Measurements from ENCODE around the gene EME1. TPM values are rescaled to one million over a fixed set of nuclear protein-coding genes. Genes with fewer than 3 reads are reported as not detected.
"Not testable (repeated sequence)": the region's sequence is repeated elsewhere in the genome, so short reads cannot be mapped to it uniquely, and the experiment has no call there.

Gene EME1
- total RNA-seq, 1 experiment from 2014 or later = 24.4 TPM

DNA sequence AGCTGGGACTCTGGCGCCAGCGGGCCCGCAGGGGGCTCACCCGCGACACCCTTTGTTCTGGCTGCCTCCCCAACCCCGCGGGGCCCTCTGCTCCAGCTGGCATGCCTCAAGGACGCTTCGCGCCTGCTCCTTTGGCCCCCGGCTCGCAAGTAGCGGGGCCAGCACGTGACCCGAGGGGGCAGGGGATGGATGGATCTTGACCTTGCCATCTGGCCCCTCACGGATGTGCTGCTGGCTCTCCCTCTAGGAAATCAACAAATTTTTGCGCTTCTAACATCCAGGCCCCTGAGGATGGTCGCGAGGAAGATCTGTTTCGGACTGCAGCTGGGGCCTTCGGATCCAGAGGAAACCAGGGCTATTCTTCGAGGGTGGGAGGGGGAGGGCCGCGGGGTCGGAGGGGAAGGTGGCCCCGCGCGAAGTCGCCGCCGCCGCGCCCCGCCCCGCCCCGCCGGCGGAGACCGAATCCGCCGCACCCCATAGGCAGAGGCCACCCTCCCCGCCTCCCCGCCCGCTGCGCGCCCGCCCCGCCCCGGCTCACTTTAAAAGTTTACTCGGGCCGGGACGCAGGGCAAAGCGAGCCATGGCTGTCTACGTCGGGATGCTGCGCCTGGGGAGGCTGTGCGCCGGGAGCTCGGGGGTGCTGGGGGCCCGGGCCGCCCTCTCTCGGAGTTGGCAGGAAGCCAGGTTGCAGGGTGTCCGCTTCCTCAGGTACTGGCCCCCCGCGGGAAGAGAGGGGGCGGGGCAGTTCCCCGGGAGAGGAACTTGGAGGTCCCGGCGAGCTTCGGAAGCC, 52.8 kb downstream of the EME1 start, which contains the start of gene ACSF2:
Gene ACSF2 (plus strand): TSS at position 537 of the 790 bp plus-strand sequence. CDS start 44 bp downstream, at position 581.
- DNase-seq (ENCODE audit: low read depth) = peak; percentile 18

DNA sequence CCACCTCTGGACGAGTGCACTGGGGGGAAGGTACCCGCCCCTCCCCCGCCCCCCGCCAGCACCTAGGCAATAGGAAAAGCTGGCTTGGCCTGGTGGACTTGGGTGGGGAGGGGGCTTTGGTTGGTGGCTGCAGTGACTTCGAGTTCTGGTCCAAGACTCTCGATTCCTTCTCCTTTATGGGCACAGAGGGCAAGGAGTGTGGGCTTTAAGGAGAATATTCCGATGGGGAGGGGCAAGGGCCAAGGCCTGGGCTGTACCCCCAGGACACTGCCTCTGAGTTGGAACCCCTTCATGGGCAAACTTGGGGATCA, 53.4 kb downstream of the EME1 start:
- peak; percentile 6 for DNase-seq (ENCODE audit: low read depth)

DNA sequence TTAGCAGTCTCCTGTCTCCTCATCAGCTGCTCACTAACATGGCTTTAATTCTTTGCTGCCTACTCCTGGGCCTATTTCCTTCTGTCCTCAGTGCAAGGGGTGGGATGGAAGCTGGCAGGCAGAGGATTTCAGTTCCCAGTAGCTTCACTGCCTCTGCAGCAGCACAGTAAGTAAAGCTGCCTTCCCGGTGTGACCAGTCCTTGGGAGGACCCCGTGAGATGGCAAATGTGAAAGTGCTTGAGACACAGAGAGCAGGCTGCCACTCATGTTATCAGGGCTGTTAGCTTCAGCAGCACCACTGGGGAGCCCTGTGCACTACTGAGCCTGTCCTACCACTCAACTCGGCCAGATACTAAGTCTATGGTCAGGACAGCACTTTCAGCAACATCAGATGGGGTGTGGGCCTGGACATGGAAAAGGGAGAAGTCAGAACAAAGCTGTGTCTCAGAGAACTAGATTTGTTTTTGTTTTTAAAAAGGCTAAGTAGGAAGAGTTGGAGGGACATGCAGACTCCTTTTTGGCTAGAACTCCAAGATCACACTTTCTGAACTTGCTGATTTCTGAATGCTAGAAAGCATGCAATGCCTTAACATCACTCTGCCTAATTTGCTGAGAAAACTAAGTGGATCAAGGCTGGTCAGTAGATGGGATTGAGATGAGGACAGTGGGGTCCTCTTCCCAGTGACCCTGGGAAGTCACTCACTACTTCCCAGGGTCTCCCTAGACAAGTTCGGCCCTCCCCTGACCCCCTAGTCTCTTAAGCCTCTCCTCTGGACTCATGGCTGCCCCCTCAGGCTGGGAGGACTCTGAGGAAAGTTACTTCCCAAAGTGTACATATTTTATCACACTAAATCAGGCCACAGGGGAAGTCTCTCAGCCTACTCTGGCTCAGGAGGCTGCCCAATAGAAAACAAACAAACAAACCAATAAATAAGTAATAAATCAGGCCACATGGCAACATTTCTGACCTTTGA, 54.1 kb downstream of the EME1 start:
- peak; percentile 59 for DNase-seq (ENCODE audit: low read depth)

DNA sequence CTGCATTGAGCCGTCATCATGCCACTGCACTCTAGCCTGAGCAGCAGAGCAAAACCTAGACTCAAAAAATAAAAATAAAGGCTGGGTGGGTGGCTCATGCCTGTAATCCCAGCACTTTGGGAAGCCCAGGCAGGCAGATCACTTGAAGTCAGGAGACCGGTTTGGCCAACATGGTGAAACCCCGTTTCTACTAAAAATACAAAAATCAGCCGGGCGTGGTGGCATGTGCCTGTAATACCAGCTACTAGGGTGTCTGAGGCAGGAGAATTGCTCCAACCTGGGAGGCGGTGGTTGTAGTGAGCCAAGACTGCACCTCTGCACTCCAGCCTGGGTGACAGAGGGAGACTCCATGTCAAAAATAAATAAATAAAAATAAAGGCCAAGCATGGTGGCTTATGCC, 55.1 kb downstream of the EME1 start:
- not testable (repeated sequence) for DNase-seq (ENCODE audit: low read depth)

DNA sequence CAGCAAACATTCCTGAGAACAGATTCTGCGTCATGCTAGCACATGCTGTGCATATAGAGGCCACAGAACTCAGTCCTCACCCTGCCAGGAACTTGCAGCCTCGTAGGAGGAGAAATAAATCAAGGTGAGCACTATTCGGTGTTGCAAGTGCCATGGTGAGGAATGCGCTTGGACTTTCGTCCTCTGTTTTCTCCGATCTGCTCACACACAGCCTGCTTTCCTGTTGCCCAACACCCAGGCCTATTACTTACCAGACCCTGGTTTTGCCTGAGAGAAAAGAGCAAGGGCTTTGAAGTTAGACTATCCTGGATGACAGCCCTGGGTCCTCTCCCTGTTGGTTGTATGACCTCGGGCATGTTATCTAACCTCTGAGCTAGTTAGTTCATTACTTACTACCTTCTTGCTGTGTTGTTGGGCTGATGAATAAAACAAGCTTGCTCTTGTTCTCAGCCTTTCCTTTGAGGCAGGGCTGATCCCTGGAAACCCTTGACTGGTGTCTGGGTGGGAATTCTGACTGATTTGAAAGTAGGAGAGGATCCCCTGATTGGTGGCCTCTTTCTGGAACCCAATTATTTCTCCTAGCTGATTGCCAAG, 55.9 kb downstream of the EME1 start:
- no peak for DNase-seq (ENCODE audit: low read depth)

DNA sequence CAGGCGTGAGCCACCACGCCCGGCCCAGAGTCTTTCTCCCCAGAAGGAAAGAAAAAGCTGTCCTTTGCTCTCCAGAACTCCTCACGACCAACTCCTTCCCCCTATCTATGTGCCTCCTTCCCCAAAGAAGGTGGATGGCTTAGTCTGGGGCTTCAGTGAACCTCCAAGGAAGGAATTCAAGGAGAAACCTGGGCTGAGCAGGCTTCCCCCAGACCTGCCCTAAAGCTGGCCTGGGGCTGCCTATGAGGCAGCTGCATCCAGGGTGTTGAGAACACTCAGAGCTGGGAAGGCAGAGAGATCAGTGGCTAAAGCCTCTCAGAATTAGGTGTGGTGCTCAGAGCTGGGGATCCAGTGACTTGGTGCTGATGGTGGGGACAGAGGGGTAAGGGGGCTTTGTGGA, 56.8 kb downstream of the EME1 start:
- DNase-seq (ENCODE audit: low read depth) = no peak

Small RNA genes lying within 50 kb of the gene (small RNA-seq; reads per million reads assigned to genes)
- gene RF00019 = not detected

Other genes starting within 250 kb of the EME1 start
- gene SAMD14, start 243.1 kb upstream of the EME1 start, total RNA-seq (2014; rRNA removed; shearing (Covaris generic)) = 0.50 TPM in 1 of 2 replicates, not detected in the other
- gene PPP1R9B, start 222.6 kb upstream of the EME1 start, total RNA-seq (2014; rRNA removed; shearing (Covaris generic)) = 38.7 and 46.4 TPM in 2 replicates
- not detected in 2 replicates for gene SGCA, start 207.2 kb upstream of the EME1 start, total RNA-seq (2014; rRNA removed; shearing (Covaris generic))
- gene COL1A1, start 171.6 kb upstream of the EME1 start, total RNA-seq (2014; rRNA removed; shearing (Covaris generic)) = 1.3 and 1.4 TPM in 2 replicates
- gene TMEM92, start 98.8 kb upstream of the EME1 start, total RNA-seq (2014; rRNA removed; shearing (Covaris generic)) = 1.7 and 2.5 TPM in 2 replicates
- 50.5 and 53.4 TPM in 2 replicates for gene XYLT2, start 27.1 kb upstream of the EME1 start, total RNA-seq (2014; rRNA removed; shearing (Covaris generic))
- 98.1 and 143 TPM in 2 replicates for gene MRPL27, start within 50 bp of the EME1 start, total RNA-seq (2014; rRNA removed; shearing (Covaris generic))
- gene LRRC59, start 24.3 kb downstream of the EME1 start, total RNA-seq (2014; rRNA removed; shearing (Covaris generic)) = 235 and 290 TPM in 2 replicates
- 9.6 and 11.1 TPM in 2 replicates for gene ACSF2, start 53.0 kb downstream of the EME1 start, total RNA-seq (2014; rRNA removed; shearing (Covaris generic))
- gene CHAD, start 95.7 kb downstream of the EME1 start, total RNA-seq (2014; rRNA removed; shearing (Covaris generic)) = not detected in 2 replicates
- 28.8 and 30.4 TPM in 2 replicates for gene RSAD1, start 105.6 kb downstream of the EME1 start, total RNA-seq (2014; rRNA removed; shearing (Covaris generic))
- gene MYCBPAP, start 135.2 kb downstream of the EME1 start, total RNA-seq (2014; rRNA removed; shearing (Covaris generic)) = not detected in 2 replicates
- gene EPN3, start 159.5 kb downstream of the EME1 start, total RNA-seq (2014; rRNA removed; shearing (Covaris generic)) = not detected in 2 replicates
- 51.3 and 51.6 TPM in 2 replicates for gene SPATA20, start 173.9 kb downstream of the EME1 start, total RNA-seq (2014; rRNA removed; shearing (Covaris generic))
- gene CACNA1G, start 187.5 kb downstream of the EME1 start, total RNA-seq (2014; rRNA removed; shearing (Covaris generic)) = 0.03 and 0.40 TPM in 2 replicates